Right lobe of liver (tissue), 4 donors: ENCODE data around the gene DYDC2.

Experiments used
- CTCF ChIP-seq, 4 donors: fragments of 200-600 bp in 3 of 4; fragments of 450-650 bp in 1 of 4; IDR thresholded peaks; one replicate each; pipeline versions ENCODE4 v1.5.1 to v1.8.0; 2016 to 2022; ENCODE audit warnings: antibody characterized with exemption in 4 of 4, mild to moderate bottlenecking in 2 of 4
- POLR2A ChIP-seq: fragments of 450-650 bp; IDR thresholded peaks from one replicate; pipeline ENCODE4 v1.6.1; 2017; ENCODE audit warnings: antibody characterized with exemption, mild to moderate bottlenecking
- donor health status: DM: no; HTN: no; CAD: no.
- donor health status: DM: no; HTN: no; CAD: no.
- donor health status: DM: no; HTN: yes; CAD: no.

GRCh38 chr10:80410578-80411145, 54.1 kb downstream of the DYDC2 start:
- TF ChIP-seq POLR2A (no peak), CTCF (IDR thresholded peaks at IDR 0.05) (no peak)
